HG03521 (cell line): ENCODE measurements around the gene RECQL5.
"Not testable (repeated sequence)": the region's sequence is repeated elsewhere in the genome, so short reads cannot be mapped to it uniquely, and the experiment has no call there.

ENCODE experiments used
- ATAC-seq: cut with Tn5 transposase; IDR thresholded peaks from one replicate; pipeline ENCODE4 v1.9.1; 2021; ENCODE audit warnings: mild to moderate bottlenecking, moderate library complexity; ENCODE audit not compliant: unreplicated experiment

Gene RECQL5

GRCh38 chr17:75649687-75650086, 17.3 kb downstream of the RECQL5 start:
- ATAC-seq: no peak

GRCh38 chr17:75647921-75648320, 19.0 kb downstream of the RECQL5 start:
- ATAC-seq: no peak

GRCh38 chr17:75647061-75647460, 19.9 kb downstream of the RECQL5 start:
- ATAC-seq: no peak

- ATAC-seq: no peak
Observed at GRCh38 chr17:75646638-75646992, 20.3 kb downstream of the RECQL5 start.

GRCh38 chr17:75645889-75646637, 20.9 kb downstream of the RECQL5 start:
- ATAC-seq: peak; percentile 76

GRCh38 chr17:75645501-75645888, 21.5 kb downstream of the RECQL5 start:
- no peak for ATAC-seq

- ATAC-seq: no peak
Observed at GRCh38 chr17:75643643-75644017, 23.3 kb downstream of the RECQL5 start.

- ATAC-seq: no peak
Observed at GRCh38 chr17:75642784-75643642, 23.9 kb downstream of the RECQL5 start.

GRCh38 chr17:75642182-75642783, 24.7 kb downstream of the RECQL5 start:
- no peak for ATAC-seq

- no peak for ATAC-seq
Observed at GRCh38 chr17:75641343-75641742, 25.6 kb downstream of the RECQL5 start.

- no peak for ATAC-seq
Observed at GRCh38 chr17:75640556-75641119, 26.3 kb downstream of the RECQL5 start.

- ATAC-seq: no peak
Observed at GRCh38 chr17:75639771-75640555, 27.0 kb downstream of the RECQL5 start.

GRCh38 chr17:75639327-75639726, 27.6 kb downstream of the RECQL5 start:
- ATAC-seq: no peak

- ATAC-seq: no peak
Observed at GRCh38 chr17:75638893-75639292, 28.1 kb downstream of the RECQL5 start.

GRCh38 chr17:75638039-75638438, 28.9 kb downstream of the RECQL5 start:
- ATAC-seq: not testable (repeated sequence)

- ATAC-seq: no peak
Observed at GRCh38 chr17:75637551-75637950, 29.4 kb downstream of the RECQL5 start.

- no peak for ATAC-seq
Observed at GRCh38 chr17:75637143-75637538, 29.8 kb downstream of the RECQL5 start.

GRCh38 chr17:75636381-75637142, 30.4 kb downstream of the RECQL5 start:
- ATAC-seq: no peak

GRCh38 chr17:75635610-75636202, 31.2 kb downstream of the RECQL5 start:
- ATAC-seq: no peak
